Fibroblast of mammary gland (primary cell): ENCODE data around the gene CYP19A1.
A peak's percentile ranks its signal among the peaks of the same experiment; 100 is the strongest.

ENCODE experiments used
- DNase-seq: peaks from one replicate; pipeline ENCODE4 v3.0.0-alpha.2; 2010; ENCODE audit warnings: low read depth
- H3K4me3 ChIP-seq: 2 replicates; pipeline ENCODE4 v1.5.1; 2011; ENCODE audit warnings: low read depth, mild to moderate bottlenecking, low read length, moderate library complexity; ENCODE audit not compliant: control insufficient read depth
- CTCF ChIP-seq: conservative IDR thresholded peaks from 2 replicates; pipeline ENCODE4 v1.5.1; 2011; ENCODE audit warnings: low read depth, low read length, inconsistent platforms; ENCODE audit not compliant: control insufficient read depth, insufficient read depth

The CYP19A1 gene

GRCh38 chr15:51332206-51333147 is 5.9 kb downstream of the CYP19A1 start:
- no peak for TF ChIP-seq CTCF
- H3K4me3 ChIP-seq = no peak overlapping the region
- peak; percentile 64 for DNase-seq

GRCh38 chr15:51331141-51331540 is 7.3 kb downstream of the CYP19A1 start:
- peak; percentile 26 for DNase-seq
- no peak overlapping the region for H3K4me3 ChIP-seq
- TF ChIP-seq CTCF = no peak

GRCh38 chr15:51328926-51329325 is 9.5 kb downstream of the CYP19A1 start:
- no peak for TF ChIP-seq CTCF
- no peak overlapping the region for H3K4me3 ChIP-seq
- no peak for DNase-seq

- TF ChIP-seq CTCF = no peak
- H3K4me3 ChIP-seq = no peak overlapping the region
- DNase-seq = no peak
Observed at GRCh38 chr15:51327081-51327480, 11.3 kb downstream of the CYP19A1 start.

- no peak for DNase-seq
- H3K4me3 ChIP-seq = no peak overlapping the region
- TF ChIP-seq CTCF = no peak
Observed at GRCh38 chr15:51325167-51325566, 13.2 kb downstream of the CYP19A1 start.

GRCh38 chr15:51323749-51324148 is 14.6 kb downstream of the CYP19A1 start:
- no peak for DNase-seq
- no peak overlapping the region for H3K4me3 ChIP-seq
- no peak for TF ChIP-seq CTCF
